Fibroblast of upper back skin (primary cell): ENCODE data around the gene DTNBP1.

Experiments used
- DNase-seq: peaks from one replicate; pipeline ENCODE4 v3.0.0-alpha.2; 2013

Gene DTNBP1

GRCh38 chr6:15528870-15529269, 134.0 kb downstream of the DTNBP1 start:
- no peak for DNase-seq

- no peak for DNase-seq
Measured at GRCh38 chr6:15527838-15528617, 134.8 kb downstream of the DTNBP1 start.

GRCh38 chr6:15526212-15526701, 136.6 kb downstream of the DTNBP1 start:
- DNase-seq = no peak

DNA sequence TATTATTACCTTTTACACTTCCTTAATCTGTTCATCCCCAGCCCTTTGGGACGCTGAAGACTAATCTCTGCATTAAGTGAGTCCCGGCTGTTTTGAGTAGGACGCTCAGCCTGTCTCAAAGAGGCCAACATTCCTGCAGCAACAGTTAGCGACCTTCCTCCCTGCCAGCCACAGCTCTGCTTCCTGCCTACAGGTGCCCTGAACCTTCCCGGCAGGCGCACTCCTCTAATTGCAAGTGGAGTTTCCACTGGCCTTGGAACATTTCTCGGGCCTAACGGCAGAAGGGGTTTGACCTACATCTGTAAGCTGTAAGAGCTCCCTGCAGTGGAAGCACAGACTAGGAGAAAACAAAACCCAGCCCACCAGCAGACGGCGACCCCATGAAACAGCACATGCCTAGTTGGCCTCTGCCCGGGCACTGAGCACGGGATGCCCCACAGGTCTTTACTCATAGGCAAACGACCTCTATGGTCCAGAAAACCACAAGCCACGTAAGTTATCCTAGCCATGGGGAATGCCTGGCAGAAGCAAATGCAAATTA, 137.9 kb downstream of the DTNBP1 start:
- no peak for DNase-seq

GRCh38 chr6:15523679-15524630, 138.9 kb downstream of the DTNBP1 start:
- no peak for DNase-seq

GRCh38 chr6:15522856-15523529, 139.8 kb downstream of the DTNBP1 start:
- no peak for DNase-seq

DNA sequence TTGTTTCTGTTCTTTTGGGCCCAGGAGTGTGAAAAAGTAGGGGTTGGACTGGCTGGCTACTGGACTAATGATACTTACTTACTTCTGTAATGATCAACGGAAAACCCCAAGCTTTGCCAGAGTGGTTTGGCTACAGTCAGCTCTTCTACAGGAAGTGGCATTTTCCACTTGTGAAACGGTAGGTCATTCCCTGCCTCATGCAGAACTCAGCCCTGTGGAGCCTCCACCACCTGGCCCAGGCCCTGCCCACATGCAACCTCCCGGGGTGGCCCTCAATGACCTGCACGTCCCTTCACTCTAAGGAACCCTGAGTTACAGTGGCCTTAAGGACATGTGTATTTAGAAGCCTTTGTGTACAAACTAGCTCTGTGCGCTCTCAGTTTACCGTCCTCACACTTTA, 140.4 kb downstream of the DTNBP1 start:
- DNase-seq = no peak

- DNase-seq = no peak
Measured at GRCh38 chr6:15522026-15522425, 140.8 kb downstream of the DTNBP1 start.

GRCh38 chr6:15521582-15521981, 141.2 kb downstream of the DTNBP1 start:
- no peak for DNase-seq

- DNase-seq = no peak
Measured at GRCh38 chr6:15520626-15521203, 142.1 kb downstream of the DTNBP1 start.

DNA sequence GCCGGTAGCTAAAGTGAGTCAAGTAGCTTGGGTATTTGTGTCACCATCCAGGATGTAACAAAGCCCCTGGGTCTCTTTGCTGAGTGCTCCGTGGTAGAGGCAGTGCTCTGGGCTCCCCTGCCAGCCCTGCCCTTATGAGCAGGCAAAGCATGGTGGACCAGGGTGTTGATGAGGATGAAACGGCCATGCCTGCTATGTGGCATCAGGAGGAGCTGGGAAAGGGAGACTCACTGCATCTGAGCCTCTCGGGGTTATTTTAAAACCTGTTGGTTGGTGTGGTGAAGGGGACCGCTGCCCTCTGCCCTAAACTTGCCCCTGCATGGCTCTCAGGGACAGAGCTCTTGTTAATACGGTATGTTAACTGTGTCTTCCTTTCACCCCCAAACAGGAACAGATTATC, 143.1 kb downstream of the DTNBP1 start:
- DNase-seq = no peak

- DNase-seq = no peak
Measured at GRCh38 chr6:15518878-15519277, 143.9 kb downstream of the DTNBP1 start.

- DNase-seq = no peak
Measured at GRCh38 chr6:15518057-15518456, 144.8 kb downstream of the DTNBP1 start.

GRCh38 chr6:15517600-15517999, 145.2 kb downstream of the DTNBP1 start:
- DNase-seq = no peak

- DNase-seq = no peak
Measured at GRCh38 chr6:15516923-15517560, 145.8 kb downstream of the DTNBP1 start.

DNA sequence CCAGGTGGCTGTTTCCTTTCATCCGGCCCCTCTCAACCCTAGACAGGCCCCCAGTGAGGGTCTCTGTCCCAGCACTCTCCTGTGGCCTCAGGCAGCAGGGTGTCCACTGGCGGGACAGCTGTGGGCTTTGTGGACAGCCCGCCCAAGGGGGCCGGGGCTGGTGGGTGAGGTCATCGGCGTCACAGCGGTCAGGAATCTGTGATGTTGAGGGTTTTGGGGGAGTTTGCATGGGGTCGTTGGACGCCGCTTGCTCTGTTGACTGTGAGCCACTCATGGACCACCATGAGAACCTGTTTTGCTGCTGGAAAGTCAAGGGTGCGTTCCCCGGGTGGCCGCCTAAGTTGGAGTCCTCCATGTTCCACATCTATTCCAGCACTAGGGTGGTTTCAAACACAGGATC, 146.4 kb downstream of the DTNBP1 start:
- no peak for DNase-seq

DNA sequence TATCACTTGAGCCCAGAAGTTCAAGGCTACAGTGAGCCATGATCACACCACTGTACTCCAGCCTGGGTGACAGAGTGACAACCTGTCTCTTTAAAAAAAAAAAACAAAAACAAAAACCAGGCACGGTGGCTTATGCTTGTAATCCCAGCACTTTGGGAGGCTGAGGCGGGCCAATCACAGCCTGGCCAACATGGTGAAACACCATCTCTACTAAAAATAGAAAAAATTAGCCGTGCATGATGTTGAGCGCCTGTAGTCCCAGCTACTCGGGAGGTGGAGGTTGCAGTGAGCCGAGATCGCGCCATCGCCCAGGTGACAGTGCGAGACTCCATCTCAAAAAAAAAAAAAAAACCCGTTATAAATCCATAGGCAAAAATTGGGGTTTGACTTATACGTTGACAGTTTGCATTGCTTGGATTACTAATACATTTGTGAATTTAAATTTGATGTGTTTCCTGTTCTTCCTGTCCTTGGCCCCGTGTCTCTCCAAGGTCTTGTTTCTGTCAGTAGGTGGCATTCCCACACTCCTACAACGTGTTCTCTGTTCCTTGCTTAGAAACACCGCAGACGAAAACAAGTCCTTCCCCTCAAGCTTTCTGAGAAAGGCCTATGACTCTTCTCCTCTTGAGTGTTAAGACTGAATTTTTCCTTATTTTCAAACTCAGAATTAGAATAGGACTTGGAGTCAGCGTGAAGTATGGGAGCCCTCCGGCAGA, 147.0 kb downstream of the DTNBP1 start:
- DNase-seq = no peak

DNA sequence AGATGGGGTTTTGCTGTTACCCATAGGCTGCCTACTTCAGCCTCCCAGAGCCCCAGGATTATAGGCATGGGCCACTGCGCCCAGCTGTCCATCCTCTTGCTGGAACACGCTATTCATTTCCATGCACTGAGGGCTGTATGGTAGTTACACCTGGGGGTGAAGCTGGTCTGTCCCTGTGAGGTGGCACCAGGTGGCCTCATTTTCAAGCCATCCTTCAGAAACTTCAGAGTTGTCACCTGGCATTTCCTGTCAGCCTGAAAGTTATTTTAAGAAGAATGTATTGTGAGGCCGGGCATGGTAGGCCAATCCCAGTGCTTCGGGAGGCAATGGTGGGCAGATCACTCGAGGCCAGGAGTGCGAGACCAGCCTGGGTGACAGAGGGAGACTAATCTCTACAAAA, 147.6 kb downstream of the DTNBP1 start:
- DNase-seq = no peak

GRCh38 chr6:15513801-15514711, 148.8 kb downstream of the DTNBP1 start:
- no peak for DNase-seq

DNA sequence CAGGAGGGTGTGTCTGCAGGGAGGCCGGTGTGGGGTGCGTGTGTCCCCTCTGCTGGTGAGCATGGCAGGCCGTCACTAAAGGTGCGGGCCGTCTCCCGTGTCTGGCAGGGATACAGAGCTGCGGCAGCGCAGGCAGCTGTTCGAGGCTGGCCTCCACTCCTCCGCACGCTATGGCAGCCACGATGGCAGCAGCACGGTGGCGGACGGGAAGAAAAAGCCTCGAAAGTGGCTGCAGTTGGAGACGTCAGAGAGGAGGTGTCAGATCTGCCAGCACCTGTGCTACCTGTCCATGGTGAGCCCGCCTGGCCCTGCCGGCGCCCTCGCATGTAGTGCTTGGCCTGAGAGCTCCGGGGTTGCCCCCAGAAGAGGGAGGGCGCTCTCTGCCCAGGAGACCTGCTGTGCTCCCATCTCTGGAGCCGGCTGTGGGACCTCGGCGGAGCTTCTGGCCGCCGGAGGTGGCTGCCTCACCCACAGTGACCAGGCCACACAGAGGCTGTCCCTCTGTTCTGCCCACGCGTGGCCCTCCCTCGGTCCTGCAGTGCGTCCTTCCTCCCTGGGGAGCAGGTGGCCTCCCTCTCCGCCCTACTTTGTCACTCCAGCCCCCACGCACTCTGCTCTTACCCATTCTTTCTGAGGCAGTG, 149.6 kb downstream of the DTNBP1 start:
- DNase-seq = no peak
